GM12878 (cell line): Measurements from ENCODE around the gene BSN. TPM values are rescaled to one million over a fixed set of nuclear protein-coding genes. Genes with fewer than 3 reads are reported as not detected.
"Not testable (repeated sequence)": the region's sequence is repeated elsewhere in the genome, so short reads cannot be mapped to it uniquely, and the experiment has no call there.

ENCODE experiments used
- ATAC-seq: fragments of 200-7000 bp; cut with Tn5 transposase; 3 replicates; pipeline ENCODE4 v1.9.1; 2020; ENCODE audit warnings: mild to moderate bottlenecking, moderate library complexity
- BruUV-seq: library from RNA; stranded (reverse); fragments of 400-500 nt; replicated peaks from 2 replicates; lab custom pipeline; 2021; lab: Mats Ljungman, UMichigan
- CTCF ChIA-PET: fragments of 300-600 bp; sonication (Branson Sonifier 250); formaldehyde crosslinking; extraction: SDS; loops from one replicate; lab custom pipeline; 2021; ENCODE audit warnings: inconsistent platforms; lab: Yijun Ruan, JAX
- POLR2A ChIA-PET: fragments of 350-600 bp; formaldehyde crosslinking; extraction: SDS; loops from one replicate; lab custom pipeline; 2021; ENCODE audit warnings: inconsistent platforms; lab: Charles Lee
- RAD21 ChIA-PET: fragments of 300-600 bp; sonication (Branson Sonifier 250); formaldehyde crosslinking; loops from one replicate; lab custom pipeline; 2023; ENCODE audit warnings: antibody characterized with exemption; ENCODE audit not compliant: unreplicated experiment; lab: Charles Lee
- SMC1A ChIA-PET: fragments of 300-600 bp; sonication (Branson Sonifier 250); formaldehyde crosslinking; loops from one replicate; lab custom pipeline; 2023; ENCODE audit not compliant: unreplicated experiment, uncharacterized antibody; lab: Charles Lee
- DNase-seq: peaks from one replicate; pipeline ENCODE4 v3.0.0-alpha.2; 2011; ENCODE audit warnings: low read depth, low spot score
- FAIRE-seq: peaks from 3 replicates; lab custom pipeline; 2011; peaks lifted over from hg19 to GRCh38; lab: Jason Lieb, UNC
- H2AFZ ChIP-seq: 2 replicates; pipeline ENCODE4 v1.6.0; 2011; ENCODE audit warnings: low read depth, low read length, control low read depth; ENCODE audit not compliant: control insufficient read depth
- H3K27ac ChIP-seq: 2 replicates; pipeline ENCODE4 v1.5.1; 2011; ENCODE audit warnings: control low read depth; ENCODE audit not compliant: control insufficient read depth, insufficient read depth
- H3K27me3 ChIP-seq, 2 experiments: replicated peaks in 1 of 2; 2 replicates each; pipeline versions ENCODE4 v1.6.0 to v1.6.1; 2011; ENCODE audit warnings: low read length in 1 of 2; ENCODE audit not compliant: control insufficient read depth in 2 of 2, insufficient read depth in 2 of 2
- H3K36me3 ChIP-seq, 2 experiments: 2 replicates each; pipeline ENCODE4 v1.5.1; 2011; ENCODE audit warnings: low read length in 1 of 2; ENCODE audit not compliant: control insufficient read depth in 2 of 2, insufficient read depth in 2 of 2
- H3K4me1 ChIP-seq: 2 replicates; pipeline ENCODE4 v1.6.1; 2011; ENCODE audit warnings: mild to moderate bottlenecking, low read length, moderate library complexity, mixed read lengths; ENCODE audit not compliant: control insufficient read depth, insufficient read depth
- H3K4me2 ChIP-seq: 2 replicates; pipeline ENCODE4 v1.6.0; 2011; ENCODE audit warnings: control low read depth; ENCODE audit not compliant: control insufficient read depth, insufficient read depth
- H3K4me3 ChIP-seq: fragments of 200-600 bp; sonication (generic); 2 replicates; pipeline ENCODE4 v1.5.1; 2016
- H3K79me2 ChIP-seq: 2 replicates; pipeline ENCODE4 v1.6.0; 2011; ENCODE audit warnings: low read length; ENCODE audit not compliant: control insufficient read depth, insufficient read depth
- H3K9ac ChIP-seq: 2 replicates; pipeline ENCODE4 v1.8.0; 2011; ENCODE audit warnings: low read length, control low read depth, mixed read lengths; ENCODE audit not compliant: control insufficient read depth, insufficient read depth
- H3K9me3 ChIP-seq: replicated peaks from 3 replicates; pipeline ENCODE4 v1.5.1; 2011; ENCODE audit warnings: mild to moderate bottlenecking, low read length; ENCODE audit not compliant: control insufficient read depth, insufficient read depth
- H4K20me1 ChIP-seq: 2 replicates; pipeline ENCODE4 v1.6.0; 2011; ENCODE audit not compliant: control insufficient read depth, insufficient read depth
- BCL11A ChIP-seq: IDR thresholded peaks from 2 replicates; pipeline ENCODE4 v1.6.1; 2011; ENCODE audit warnings: low read depth, low read length
- KLF5 ChIP-seq: fragments of 450-650 bp; IDR thresholded peaks from 2 replicates; pipeline ENCODE4 v1.6.1; 2014; ENCODE audit warnings: mild to moderate bottlenecking; ENCODE audit not compliant: partially characterized antibody
- LARP7 ChIP-seq: fragments of 450-650 bp; IDR thresholded peaks from 2 replicates; pipeline ENCODE4 v1.6.1; 2017; ENCODE audit warnings: mild to moderate bottlenecking
- MXI1 ChIP-seq: fragments of 150-350 bp; IDR thresholded peaks from 2 replicates; pipeline ENCODE4 v1.6.1; 2011; ENCODE audit warnings: low read depth, mild to moderate bottlenecking, inconsistent platforms, low read length, improper control_type of control experiment
- NRF1 ChIP-seq: conservative IDR thresholded peaks from 2 replicates; pipeline ENCODE4 v1.6.1; 2011; ENCODE audit warnings: mild to moderate bottlenecking, low read depth, low read length, improper control_type of control experiment
- ZBED1 ChIP-seq: IDR thresholded peaks from 2 replicates; pipeline ENCODE4 v1.6.1; 2016; ENCODE audit warnings: borderline replicate concordance
- WGBS: methylation state at CpG from one replicate; pipeline ENCODE4 v1.1.6; 2016; ENCODE audit warnings: low lambda C conversion rate; ENCODE audit not compliant: insufficient replicate concordance, insufficient coverage; ENCODE audit errors: missing lambda C conversion rate; 5-methylcytosine and 5-hydroxymethylcytosine counted together
- in situ Hi-C: fragments of 300-500 bp; cut with MboI; formaldehyde crosslinking; loops from 9 replicates; pipeline ENCODE4 v1.14.3; 2018; ENCODE audit warnings: mixed read lengths
- intact Hi-C: fragments of 100-400 bp; cut with micrococcal nuclease; formaldehyde crosslinking; loops from one replicate; pipeline ENCODE4 v1.14.2; 2022; ENCODE audit not compliant: unreplicated experiment
- polyA plus RNA-seq, 11 experiments: library from polyadenylated mRNA; depleted of rRNA in 4 of 11; unstranded in 6 of 11; stranded (reverse) in 5 of 11; fragments of >200 nt; fragmentation: Nextera tagmentation in 4 of 11; fragmentation: Illumina TruSeq in 1 of 11; extraction: Ambion mirVana in 4 of 11; extraction: Trizol in 1 of 11; gene quantifications; 1 replicate in 1 of 11; 2 replicates in 10 of 11; pipeline versions ENCODE4 v1.2.1 to v1.2.3, GENCODE V29; 2011 to 2016; ENCODE audit warnings: inconsistent platforms in 2 of 11, missing spikeins in 2 of 11, low read depth in 1 of 11
- total RNA-seq, 4 experiments: library from RNA; depleted of rRNA in 3 of 4; stranded (reverse); fragments of >200 nt in 3 of 4; fragmentation: Illumina TruSeq in 1 of 4; extraction: Trizol in 1 of 4; gene quantifications; 2 replicates each; pipeline versions ENCODE4 v1.2.1 to v1.2.3, GENCODE V29; 2013 to 2021

Gene BSN
- total and polyA plus RNA-seq, 10 of the 15 experiments (the other 5 are each of a cell fraction or from before 2014, with no cell fraction given) = under 0.01 to 0.19 (median 0.05) TPM; not detected in 1

GRCh38 chr3:49689046-49689907, 135.0 kb downstream of the BSN start, which contains the start of the genes MST1 and RNF123 (continued):
- TF ChIP-seq MXI1 = peak; percentile 77; the same call in 1 of the 2 replicates
- TF ChIP-seq ZBED1 = no peak
- peak; percentile 67 for TF ChIP-seq LARP7
- peak; percentile 55 for TF ChIP-seq KLF5
- TF ChIP-seq BCL11A = no peak
- peak; percentile 87 for TF ChIP-seq NRF1

- intact Hi-C loops, H3K9me3 ChIP-seq, DNase-seq, H3K36me3 ChIP-seq, H3K27me3 ChIP-seq, H3K4me1 ChIP-seq, RAD21 ChIA-PET, FAIRE-seq, in situ Hi-C loops, SMC1A ChIA-PET, H4K20me1 ChIP-seq: not testable (repeated sequence)
- peak overlapping the region; percentile 89 for H3K27ac ChIP-seq
- peak overlapping the region; percentile 77 for H3K4me2 ChIP-seq
- ChIA-PET CTCF (interaction anchor here (1.3 kb wide), 1 partner anchor 150 kb away, joined by 3 read pairs; no protein-coding TSS in a partner anchor), POLR2A (interaction anchor here (0.5 to 1.1 kb wide), 2 partner anchors 58 to 125 kb away, joined by 3 to 5 read pairs; no protein-coding TSS in a partner anchor)
- BruUV-seq = TSS peak; percentile 52
- H3K9ac ChIP-seq = peak overlapping the region; percentile 91
- H3K79me2 ChIP-seq = peaks cover 14% of the 10 kb centered on the region
- H3K4me3 ChIP-seq = peak overlapping the region; percentile 62
- peak; percentile 2; the same call in 2 of the 3 replicates for ATAC-seq
- H2AFZ ChIP-seq = peak overlapping the region; percentile 98; the same call in 1 of the 2 replicates
- 8% methylated on average over 15 of the region's 16 CpGs for WGBS
Measured at GRCh38 chr3:49689908-49690624, 135.8 kb downstream of the BSN start.

GRCh38 chr3:49690856-49691255, 136.6 kb downstream of the BSN start:
- Histone ChIP-seq H3K79me2 (peaks cover 14% of the 10 kb centered on the region), H3K4me2 (0 out of 2 replicates have a peak overlapping the region, but pooled peaks have one; percentile 77)
- H3K27ac ChIP-seq, POLR2A ChIA-PET, H3K9ac ChIP-seq, H3K27me3 ChIP-seq, ATAC-seq, H3K4me3 ChIP-seq, H3K36me3 ChIP-seq, FAIRE-seq, RAD21 ChIA-PET, H2AFZ ChIP-seq, intact Hi-C loops, in situ Hi-C loops, SMC1A ChIA-PET, H3K9me3 ChIP-seq, H4K20me1 ChIP-seq, H3K4me1 ChIP-seq, DNase-seq, BruUV-seq: not testable (repeated sequence)
- CTCF ChIA-PET = interaction anchor here (0.8 kb wide), 1 partner anchor 151 kb away, joined by 3 read pairs; no protein-coding TSS in a partner anchor
- WGBS = 97% methylated on average over 3 of the region's 3 CpGs

- CTCF ChIA-PET = interaction anchor here (0.8 kb wide), 1 partner anchor 152 kb away, joined by 3 read pairs; no protein-coding TSS in a partner anchor
- intact Hi-C loops, in situ Hi-C loops: not testable (repeated sequence)
Measured at GRCh38 chr3:49691481-49691880, 137.2 kb downstream of the BSN start.

More at GRCh38 chr3:49691481-49691880, 137.2 kb downstream of the BSN start:
- BruUV-seq, H3K27me3 ChIP-seq, POLR2A ChIA-PET, DNase-seq, H3K9ac ChIP-seq, RAD21 ChIA-PET, H2AFZ ChIP-seq, H3K4me2 ChIP-seq, H3K36me3 ChIP-seq, H3K4me3 ChIP-seq, ATAC-seq, H4K20me1 ChIP-seq, FAIRE-seq, SMC1A ChIA-PET, H3K9me3 ChIP-seq, H3K4me1 ChIP-seq, H3K27ac ChIP-seq: not testable (repeated sequence)
- WGBS = 85% methylated on average over 3 of the region's 3 CpGs
- peaks cover 14% of the 10 kb centered on the region for H3K79me2 ChIP-seq
